AG04450 (cell line): ENCODE results near the gene DESI1. TPM values are rescaled to one million over a fixed set of nuclear protein-coding genes. Genes with fewer than 3 reads are reported as not detected.

Experiments
- CTCF ChIA-PET: fragments of 300-600, 350-600 bp; formaldehyde crosslinking; extraction: SDS; loops from one replicate; lab custom pipeline; 2022; ENCODE audit warnings: antibody characterized with exemption, inconsistent platforms; lab: Charles Lee
- POLR2A ChIA-PET: fragments of 350-600 bp; formaldehyde crosslinking; extraction: SDS; loops from one replicate; lab custom pipeline; 2021; ENCODE audit warnings: antibody characterized with exemption, inconsistent platforms; lab: Yijun Ruan, JAX
- DNase-seq: peaks from one replicate; pipeline ENCODE4 v3.0.0-alpha.2; 2011; ENCODE audit warnings: low read depth, low spot score
- H3K27ac ChIP-seq: one replicate; pipeline ENCODE4 v1.5.1; 2012; ENCODE audit warnings: low read depth, low read length, control low read depth
- H3K27me3 ChIP-seq: one replicate; pipeline ENCODE4 v1.6.0; 2012; ENCODE audit warnings: low read length; ENCODE audit not compliant: control insufficient read depth, insufficient read depth
- H3K4me3 ChIP-seq: 2 replicates; pipeline ENCODE4 v1.5.1; 2011; ENCODE audit warnings: mild to moderate bottlenecking, low read depth, low read length, control low read depth
- H3K9me3 ChIP-seq: 2 replicates; pipeline ENCODE4 v1.5.1; 2012; ENCODE audit warnings: low read length; ENCODE audit not compliant: control insufficient read depth, insufficient read depth
- CTCF ChIP-seq: IDR thresholded peaks from 2 replicates; pipeline ENCODE4 v1.5.1; 2011; ENCODE audit warnings: low read depth, low read length, control low read depth, inconsistent platforms
- polyA plus RNA-seq: library from polyadenylated mRNA; depleted of rRNA; stranded (reverse); fragments of >200 nt; gene quantifications from 2 replicates; pipeline ENCODE4 v1.2.3, GENCODE V29; 2011

DESI1 gene
- polyA plus RNA-seq, 1 experiment: 22.3 TPM

GRCh38 chr22:41612603-41613306 is 8.1 kb downstream of the DESI1 start:
- DNase-seq: no peak
- ChIA-PET POLR2A (no interaction called here), CTCF (no interaction called here)
- Histone ChIP-seq H3K9me3 (no peaks in the 10 kb centered on the region), H3K27ac (no peak overlapping the region), H3K4me3 (no peak overlapping the region), H3K27me3 (no peaks in the 10 kb centered on the region)
- no peak for TF ChIP-seq CTCF

- CTCF ChIA-PET: interaction anchor here (2.0 kb wide), 1 partner anchor 11 kb away, joined by 6 read pairs; no protein-coding TSS in a partner anchor
Observed at GRCh38 chr22:41608386-41608785, 12.5 kb downstream of the DESI1 start.

GRCh38 chr22:41603873-41604332 is 16.9 kb downstream of the DESI1 start:
- Histone ChIP-seq H3K9me3 (no peaks in the 10 kb centered on the region), H3K27me3 (no peaks in the 10 kb centered on the region), H3K27ac (no peak overlapping the region), H3K4me3 (no peak overlapping the region)
- ChIA-PET CTCF (no interaction called here), POLR2A (interaction anchor here (0.6 kb wide), 1 partner anchor 487 kb away, joined by 5 read pairs; no protein-coding TSS in a partner anchor)
- TF ChIP-seq CTCF: no peak
- DNase-seq: no peak

More at GRCh38 chr22:41608386-41608785, 12.5 kb downstream of the DESI1 start:
- Histone ChIP-seq H3K27ac (no peak overlapping the region), H3K27me3 (no peaks in the 10 kb centered on the region), H3K4me3 (no peak overlapping the region), H3K9me3 (no peaks in the 10 kb centered on the region)
- DNase-seq: no peak
- POLR2A ChIA-PET: interaction anchor here (0.6 kb wide), 1 partner anchor 159 kb away, joined by 3 read pairs; no protein-coding TSS in a partner anchor
- TF ChIP-seq CTCF: no peak

GRCh38 chr22:41600976-41601375 is 19.9 kb downstream of the DESI1 start:
- DNase-seq: no peak
- Histone ChIP-seq H3K27ac (no peak overlapping the region), H3K4me3 (no peak overlapping the region), H3K9me3 (no peaks in the 10 kb centered on the region), H3K27me3 (no peaks in the 10 kb centered on the region)
- ChIA-PET CTCF (no interaction called here), POLR2A (no interaction called here)
- TF ChIP-seq CTCF: no peak

GRCh38 chr22:41598891-41599635 is 21.8 kb downstream of the DESI1 start:
- CTCF ChIA-PET: interaction anchor here (3.2 kb wide), 1 partner anchor 55 kb away, joined by 25 read pairs; the partner anchor contains the start of gene POLR3H
- H3K27me3 ChIP-seq: no peaks in the 10 kb centered on the region
- H3K4me3 ChIP-seq: no peak overlapping the region
- H3K27ac ChIP-seq: no peak overlapping the region
- POLR2A ChIA-PET: interaction anchor here (0.7 kb wide), 1 partner anchor 9 kb away, joined by 4 read pairs; the partner anchor contains the start of gene PMM1
- DNase-seq: no peak
- no peak for TF ChIP-seq CTCF
- no peaks in the 10 kb centered on the region for H3K9me3 ChIP-seq
